Osteocyte (in vitro differentiated cells): ENCODE data around the gene USP49. TPM values are rescaled to one million over a fixed set of nuclear protein-coding genes. Genes with fewer than 3 reads are reported as not detected.

Source experiments
- DNase-seq: peaks from one replicate; pipeline ENCODE4 v3.0.0; 2021; ENCODE audit warnings: mixed read lengths; ENCODE audit not compliant: unreplicated experiment; ENCODE audit errors: extremely low spot score
- H3K27ac Mint-ChIP-seq: one replicate; pipeline ENCODE4 v1.8.0; 2021; ENCODE audit warnings: mild to moderate bottlenecking, mixed read lengths; ENCODE audit not compliant: unreplicated experiment
- H3K27me3 Mint-ChIP-seq: one replicate; pipeline ENCODE4 v1.8.0; 2021; ENCODE audit warnings: mixed read lengths; ENCODE audit not compliant: unreplicated experiment
- H3K36me3 Mint-ChIP-seq: one replicate; pipeline ENCODE4 v1.8.0; 2021; ENCODE audit warnings: mixed read lengths; ENCODE audit not compliant: unreplicated experiment
- H3K4me1 Mint-ChIP-seq: one replicate; pipeline ENCODE4 v1.8.0; 2021; ENCODE audit warnings: mixed read lengths; ENCODE audit not compliant: unreplicated experiment
- H3K4me3 Mint-ChIP-seq: one replicate; pipeline ENCODE4 v1.8.0; 2021; ENCODE audit warnings: mild to moderate bottlenecking, moderate library complexity, mixed read lengths; ENCODE audit not compliant: unreplicated experiment
- H3K9me3 Mint-ChIP-seq: one replicate; pipeline ENCODE4 v1.8.0; 2021; ENCODE audit warnings: mixed read lengths; ENCODE audit not compliant: unreplicated experiment
- total RNA-seq: library from RNA; stranded (reverse); gene quantifications from 2 replicates; pipeline ENCODE4 v1.2.1, GENCODE V29; 2021
- TF ChIP-seq, protein P1 (sequence below): fragments of 200-600 bp; sonication (generic); IDR thresholded peaks from 2 replicates; pipeline ENCODE4 v1.5.0; 2021; ENCODE audit warnings: antibody characterized with exemption, mild to moderate bottlenecking, moderate library complexity

USP49 gene
- total RNA-seq, 1 donor from 2014 or later, result 5.2 TPM

DNA sequence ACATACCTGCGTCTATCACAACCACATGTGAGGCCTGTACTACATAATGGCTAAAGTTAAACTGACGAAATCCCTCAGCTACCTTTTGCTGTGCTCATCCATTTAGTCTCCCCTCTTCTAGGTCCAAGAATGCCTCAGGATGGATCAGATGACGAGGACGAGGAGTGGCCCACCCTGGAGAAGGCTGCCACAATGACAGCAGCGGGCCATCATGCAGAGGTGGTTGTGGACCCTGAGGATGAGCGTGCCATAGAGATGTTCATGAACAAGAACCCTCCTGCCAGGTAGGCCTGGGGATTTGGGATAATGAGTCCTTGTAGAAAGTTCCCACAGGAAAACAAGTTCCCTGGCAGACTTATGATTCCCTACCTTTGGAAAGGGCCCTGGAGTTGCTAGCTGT lies 32.1 kb upstream of the USP49 start:
- H3K9me3 Mint-ChIP-seq, result no peaks in the 10 kb centered on the region
- H3K36me3 Mint-ChIP-seq, result peaks cover 37% of the 10 kb centered on the region
- peaks cover 21% of the 10 kb centered on the region for H3K4me1 Mint-ChIP-seq
- H3K27me3 Mint-ChIP-seq, result no peaks in the 10 kb centered on the region
- H3K4me3 Mint-ChIP-seq, result no peak overlapping the region
- TF ChIP-seq, protein P1, sequence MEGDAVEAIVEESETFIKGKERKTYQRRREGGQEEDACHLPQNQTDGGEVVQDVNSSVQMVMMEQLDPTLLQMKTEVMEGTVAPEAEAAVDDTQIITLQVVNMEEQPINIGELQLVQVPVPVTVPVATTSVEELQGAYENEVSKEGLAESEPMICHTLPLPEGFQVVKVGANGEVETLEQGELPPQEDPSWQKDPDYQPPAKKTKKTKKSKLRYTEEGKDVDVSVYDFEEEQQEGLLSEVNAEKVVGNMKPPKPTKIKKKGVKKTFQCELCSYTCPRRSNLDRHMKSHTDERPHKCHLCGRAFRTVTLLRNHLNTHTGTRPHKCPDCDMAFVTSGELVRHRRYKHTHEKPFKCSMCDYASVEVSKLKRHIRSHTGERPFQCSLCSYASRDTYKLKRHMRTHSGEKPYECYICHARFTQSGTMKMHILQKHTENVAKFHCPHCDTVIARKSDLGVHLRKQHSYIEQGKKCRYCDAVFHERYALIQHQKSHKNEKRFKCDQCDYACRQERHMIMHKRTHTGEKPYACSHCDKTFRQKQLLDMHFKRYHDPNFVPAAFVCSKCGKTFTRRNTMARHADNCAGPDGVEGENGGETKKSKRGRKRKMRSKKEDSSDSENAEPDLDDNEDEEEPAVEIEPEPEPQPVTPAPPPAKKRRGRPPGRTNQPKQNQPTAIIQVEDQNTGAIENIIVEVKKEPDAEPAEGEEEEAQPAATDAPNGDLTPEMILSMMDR, result no peak
- no peak overlapping the region for H3K27ac Mint-ChIP-seq
- DNase-seq, result no peak

DNA sequence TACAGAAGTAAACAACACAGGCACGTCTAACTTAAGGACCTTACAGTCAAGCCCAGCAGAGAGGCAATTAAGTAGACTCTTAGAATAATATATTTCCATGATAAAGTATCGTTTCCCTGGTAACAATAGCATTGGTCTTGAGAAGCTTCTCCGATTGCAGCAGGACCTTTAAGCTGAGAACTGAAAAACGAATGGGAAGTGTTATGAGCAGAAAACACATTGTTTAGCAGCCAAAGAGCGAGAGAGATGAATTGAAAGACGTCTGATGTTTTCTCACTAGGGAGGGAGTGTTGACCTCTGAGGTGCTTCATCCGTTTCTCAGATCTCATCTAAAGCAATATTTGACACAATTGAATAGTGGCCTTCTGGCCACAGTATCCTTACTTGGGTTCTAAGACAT lies 27.0 kb upstream of the USP49 start:
- TF ChIP-seq, protein P1, result no peak
- H3K9me3 Mint-ChIP-seq, result no peaks in the 10 kb centered on the region
- H3K27ac Mint-ChIP-seq, result peak overlapping the region; percentile 100
- peaks cover 11% of the 10 kb centered on the region for H3K36me3 Mint-ChIP-seq
- no peak for DNase-seq
- peak overlapping the region; percentile 100 for H3K4me3 Mint-ChIP-seq
- no peaks in the 10 kb centered on the region for H3K27me3 Mint-ChIP-seq
- peaks cover 51% of the 10 kb centered on the region for H3K4me1 Mint-ChIP-seq

GRCh38 chr6:41921712-41921998 lies 26.5 kb upstream of the USP49 start:
- Mint-ChIP-seq H3K9me3 (no peaks in the 10 kb centered on the region), H3K4me1 (peaks cover 52% of the 10 kb centered on the region), H3K4me3 (peak overlapping the region; percentile 100), H3K27ac (peak overlapping the region; percentile 100), H3K36me3 (peaks cover 13% of the 10 kb centered on the region), H3K27me3 (no peaks in the 10 kb centered on the region)
- no peak for DNase-seq
- TF ChIP-seq, protein P1, result no peak

- peaks cover 15% of the 10 kb centered on the region for H3K36me3 Mint-ChIP-seq
- peak within 1 kb of the TSS; percentile 100 for H3K27ac Mint-ChIP-seq
- peak; percentile 96 for DNase-seq
- TF ChIP-seq, protein P1, result peak; percentile 99
- H3K4me3 Mint-ChIP-seq, result peak within 1 kb of the TSS; percentile 100
- H3K9me3 Mint-ChIP-seq, result no peaks in the 10 kb centered on the region
- no peaks in the 10 kb centered on the region for H3K27me3 Mint-ChIP-seq
- H3K4me1 Mint-ChIP-seq, result peaks cover 52% of the 10 kb centered on the region
Measured at GRCh38 chr6:41920921-41921711, 25.9 kb upstream of the USP49 start, which contains the start of the genes BYSL and MED20. TSS of gene BYSL (plus strand) at chr6:41921499. CDS start at chr6:41921563, 64 bp downstream. TSS of gene MED20 (minus strand) at chr6:41921139. CDS start at chr6:41921018, 121 bp downstream.

- TF ChIP-seq, protein P1, result no peak
- Mint-ChIP-seq H3K9me3 (no peaks in the 10 kb centered on the region), H3K27me3 (no peaks in the 10 kb centered on the region), H3K4me1 (peaks cover 34% of the 10 kb centered on the region), H3K27ac (peak overlapping the region; percentile 94), H3K4me3 (peak overlapping the region; percentile 50), H3K36me3 (peaks cover 19% of the 10 kb centered on the region)
- DNase-seq, result no peak
Measured at GRCh38 chr6:41917528-41917927, 22.4 kb upstream of the USP49 start.
